ENCODE data around the gene CTDP1.
A peak's percentile ranks its signal among the peaks of the same experiment; 100 is the strongest.

The CTDP1 gene

DNA sequence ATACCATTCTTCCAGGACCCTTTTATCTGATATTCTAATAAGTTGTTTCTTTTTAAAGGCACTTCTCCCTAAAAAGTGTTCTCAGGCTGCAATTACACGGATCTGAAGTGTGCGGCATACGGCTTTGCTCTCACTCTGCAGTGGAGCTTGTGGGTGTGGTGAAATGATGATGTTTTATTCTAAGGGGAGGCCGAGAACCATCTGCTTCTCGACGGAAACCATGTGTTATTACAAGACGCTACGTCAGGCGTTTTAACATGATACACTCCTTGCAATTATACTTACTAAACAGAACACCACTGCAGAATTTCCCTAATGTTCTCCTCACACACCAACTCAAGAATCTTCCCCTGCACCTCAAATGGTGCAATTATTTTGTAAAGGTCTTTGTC lies 34.9 kb upstream of the CTDP1 start:
- no peak for DNase-seq (ENCODE audit: low read depth)

- DNase-seq (ENCODE audit: low read depth), result no peak
Observed at GRCh38 chr18:79645291-79645983, 34.2 kb upstream of the CTDP1 start.

- DNase-seq (ENCODE audit: low read depth), result no peak
Observed at GRCh38 chr18:79647307-79647706, 32.3 kb upstream of the CTDP1 start.

DNA sequence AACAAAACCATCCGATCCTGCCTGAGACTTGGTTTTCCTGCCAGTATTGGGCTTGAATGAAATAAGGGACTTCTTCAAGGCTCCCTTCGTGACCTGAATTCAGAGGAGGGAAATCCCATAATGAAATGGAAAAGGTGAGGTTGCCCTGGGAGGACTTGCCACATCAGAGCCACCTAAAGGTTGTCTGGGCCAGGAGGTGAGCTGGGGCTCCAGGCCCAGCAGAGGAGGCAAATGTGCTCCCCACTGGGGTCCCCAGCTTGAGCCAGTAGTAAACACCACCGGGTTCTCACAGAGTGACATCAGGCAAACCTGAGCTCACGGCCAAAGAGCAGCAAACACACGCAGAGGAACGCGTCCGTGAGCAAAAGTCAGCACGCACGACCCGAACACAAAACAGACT lies 28.6 kb upstream of the CTDP1 start:
- DNase-seq (ENCODE audit: low read depth), result no peak

- DNase-seq (ENCODE audit: low read depth), result no peak
Observed at GRCh38 chr18:79657342-79657996, 22.1 kb upstream of the CTDP1 start.

GRCh38 chr18:79658366-79658765 lies 21.2 kb upstream of the CTDP1 start:
- DNase-seq (ENCODE audit: low read depth), result no peak

DNA sequence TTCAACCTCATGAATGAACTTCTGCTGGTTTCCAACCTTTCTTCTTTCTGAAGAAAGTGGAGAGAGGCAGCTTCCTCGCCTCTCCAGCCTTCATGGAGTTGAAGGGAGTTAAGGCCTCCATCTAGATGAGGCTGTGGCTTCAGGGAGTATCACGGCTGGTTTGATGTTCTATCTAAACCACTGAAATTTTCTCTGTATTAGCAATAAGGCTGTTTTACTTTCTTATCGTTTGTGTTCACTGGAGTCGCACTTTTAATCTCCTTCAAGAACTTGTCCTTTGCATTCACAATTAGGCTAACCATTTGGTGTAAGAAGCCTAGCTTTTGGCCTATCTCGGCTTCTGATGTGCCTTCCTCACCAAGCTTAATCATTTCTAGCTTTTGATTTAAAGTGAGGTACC lies 19.9 kb upstream of the CTDP1 start:
- no peak for DNase-seq (ENCODE audit: low read depth)

DNA sequence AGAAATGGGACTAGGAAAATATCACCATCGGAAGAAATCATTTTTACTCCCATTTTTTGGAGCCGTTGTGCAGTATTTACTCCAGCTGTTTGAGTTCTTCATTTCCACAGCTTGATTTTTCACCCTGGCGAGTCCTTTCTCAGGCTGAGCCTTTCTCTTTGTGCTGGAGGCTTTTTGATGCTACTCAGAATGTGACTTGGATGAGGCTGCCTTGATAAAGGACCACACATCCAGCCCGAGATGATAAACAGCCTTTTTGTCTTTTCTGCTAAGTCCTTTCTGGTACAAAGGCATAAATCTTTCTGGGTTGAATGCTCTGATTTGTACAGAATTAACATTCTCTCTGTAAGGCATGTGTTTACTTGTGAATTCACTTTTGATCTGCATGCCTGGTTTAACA lies 17.6 kb upstream of the CTDP1 start:
- DNase-seq (ENCODE audit: low read depth), result no peak

GRCh38 chr18:79662439-79662838 lies 17.2 kb upstream of the CTDP1 start:
- no peak for DNase-seq (ENCODE audit: low read depth)

DNA sequence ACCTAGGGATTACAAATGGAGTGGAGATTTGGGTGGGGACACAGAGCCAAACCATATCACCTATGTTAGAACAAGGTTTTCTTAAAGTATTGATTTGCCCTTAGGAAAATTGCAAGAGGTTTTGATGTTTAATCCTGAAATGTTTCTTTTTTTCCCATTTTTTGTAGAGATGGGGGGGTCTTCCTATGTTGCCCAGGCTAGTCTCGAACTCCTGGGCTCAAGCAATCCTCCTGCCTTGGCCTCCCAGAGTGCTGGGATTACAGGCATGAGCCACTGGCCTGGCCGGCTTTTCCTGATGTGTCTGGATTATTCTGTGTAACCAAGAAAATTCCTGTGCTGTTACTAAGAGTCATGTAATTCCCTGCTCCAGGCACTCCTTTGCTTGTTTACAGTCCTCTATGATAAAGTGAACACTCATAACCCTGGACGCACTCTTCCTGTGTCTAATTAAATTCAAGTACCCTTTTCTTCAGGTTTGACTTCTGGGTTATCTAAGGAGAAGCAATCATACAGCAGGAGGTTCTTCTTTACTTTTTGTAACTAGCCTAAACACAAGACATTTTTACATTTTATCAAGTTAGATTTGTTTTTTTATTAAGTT lies 15.0 kb upstream of the CTDP1 start:
- no peak for DNase-seq (ENCODE audit: low read depth)

- DNase-seq (ENCODE audit: low read depth), result no peak
Observed at GRCh38 chr18:79668203-79668602, 11.4 kb upstream of the CTDP1 start.

DNA sequence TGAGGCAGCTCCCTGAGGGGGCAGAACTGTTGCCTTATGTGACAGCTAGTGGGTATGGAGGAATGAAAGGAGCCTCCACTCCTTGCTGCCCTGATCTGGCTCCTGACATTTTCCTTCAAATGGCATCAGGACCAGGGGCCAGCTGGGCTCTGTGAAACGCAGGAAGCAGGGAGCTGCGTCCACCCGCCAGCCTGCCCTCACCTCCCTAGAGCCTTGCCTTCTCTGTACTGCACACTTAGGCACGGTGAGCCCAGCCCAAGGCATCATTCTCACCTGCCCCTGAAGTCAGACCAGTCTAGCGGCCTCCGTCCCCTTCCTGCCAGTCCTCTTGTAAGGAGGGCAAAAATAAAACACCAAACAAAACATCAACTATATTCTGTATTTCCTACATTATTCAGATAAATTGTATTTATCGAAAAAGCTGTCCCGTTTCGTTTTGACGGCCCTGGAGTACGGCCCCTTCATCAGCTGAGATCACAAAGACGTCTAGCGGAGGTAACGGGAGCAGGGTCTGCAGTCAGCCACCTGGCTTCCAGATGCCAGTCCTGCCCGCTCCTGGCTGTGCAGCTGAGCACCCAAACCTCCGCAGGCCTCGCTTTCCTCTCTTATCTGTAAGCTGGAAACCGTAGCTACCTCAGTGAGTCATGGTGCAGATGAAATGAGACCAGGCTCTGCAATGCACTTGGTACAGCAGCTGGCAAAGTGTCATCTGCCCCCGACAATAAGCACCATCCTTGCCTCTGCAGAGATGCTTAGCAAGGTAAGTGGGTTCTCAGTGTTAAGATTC lies 6.9 kb upstream of the CTDP1 start:
- no peak for DNase-seq (ENCODE audit: low read depth)

DNA sequence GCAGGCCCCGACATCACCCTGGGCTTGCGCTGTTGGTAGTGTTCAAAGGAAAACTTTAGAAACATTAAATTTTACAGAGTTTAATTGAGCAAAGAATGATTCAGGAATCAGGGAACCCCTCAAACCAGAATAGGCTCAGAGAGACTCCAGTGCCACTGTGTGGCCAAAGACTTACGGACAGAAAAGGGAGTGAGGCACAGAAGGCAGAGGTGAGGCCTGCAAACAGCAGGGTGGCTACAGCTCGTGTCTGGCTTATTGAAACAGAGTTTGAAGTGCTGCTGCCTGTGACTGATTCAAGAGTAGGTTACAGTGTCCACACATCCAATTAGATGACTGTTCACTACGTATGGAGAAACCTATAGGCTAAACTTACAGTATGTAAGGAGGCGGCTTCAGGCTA lies 2.4 kb upstream of the CTDP1 start:
- no peak for DNase-seq (ENCODE audit: low read depth)

- DNase-seq (ENCODE audit: low read depth), result no peak
Observed at GRCh38 chr18:79677840-79678239, 1.8 kb upstream of the CTDP1 start.

DNA sequence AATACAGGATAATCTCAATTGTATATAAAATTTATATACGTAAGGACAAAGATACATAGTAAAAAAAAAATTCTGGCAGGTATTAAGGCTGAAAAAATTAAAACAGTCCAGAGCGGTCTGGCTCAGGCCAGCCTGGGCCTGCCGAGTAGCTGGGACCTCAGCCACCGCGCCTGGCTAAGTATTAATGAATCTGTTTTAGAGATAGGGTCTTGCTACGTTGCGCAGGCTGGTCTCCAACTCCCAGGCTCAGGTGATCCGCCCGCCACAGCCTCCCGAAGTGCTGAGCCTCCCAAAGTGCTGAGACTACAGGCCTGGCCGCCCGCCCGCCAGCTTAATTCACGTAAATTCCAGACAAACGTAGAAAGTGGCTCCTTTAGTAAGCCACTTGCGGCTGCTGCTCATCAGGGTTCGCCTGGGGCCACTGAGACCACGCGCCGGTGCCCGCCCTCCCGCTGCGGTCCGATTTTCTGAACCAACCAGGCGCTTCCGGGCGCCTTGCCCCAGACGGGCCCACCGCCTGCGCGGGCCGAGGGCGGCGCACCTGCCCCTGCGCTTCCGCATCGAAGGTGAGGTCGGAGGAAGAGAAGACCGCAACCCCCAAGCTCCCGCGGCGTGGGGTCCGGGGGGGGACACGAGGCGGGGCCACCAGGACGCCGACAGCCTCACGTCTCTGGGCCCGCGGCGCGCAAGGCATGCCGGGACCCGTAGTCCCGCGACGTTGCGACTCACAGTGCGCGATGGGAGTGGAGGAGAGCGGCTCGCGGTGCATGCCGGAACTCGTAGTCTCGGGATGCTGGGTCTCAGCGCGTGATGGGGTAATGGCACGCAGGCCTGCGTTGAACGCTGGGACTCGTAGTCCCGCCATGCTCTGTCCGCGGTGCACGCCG lies 695 bp upstream of the CTDP1 start:
- DNase-seq (ENCODE audit: low read depth), result peak; percentile 98

DNA sequence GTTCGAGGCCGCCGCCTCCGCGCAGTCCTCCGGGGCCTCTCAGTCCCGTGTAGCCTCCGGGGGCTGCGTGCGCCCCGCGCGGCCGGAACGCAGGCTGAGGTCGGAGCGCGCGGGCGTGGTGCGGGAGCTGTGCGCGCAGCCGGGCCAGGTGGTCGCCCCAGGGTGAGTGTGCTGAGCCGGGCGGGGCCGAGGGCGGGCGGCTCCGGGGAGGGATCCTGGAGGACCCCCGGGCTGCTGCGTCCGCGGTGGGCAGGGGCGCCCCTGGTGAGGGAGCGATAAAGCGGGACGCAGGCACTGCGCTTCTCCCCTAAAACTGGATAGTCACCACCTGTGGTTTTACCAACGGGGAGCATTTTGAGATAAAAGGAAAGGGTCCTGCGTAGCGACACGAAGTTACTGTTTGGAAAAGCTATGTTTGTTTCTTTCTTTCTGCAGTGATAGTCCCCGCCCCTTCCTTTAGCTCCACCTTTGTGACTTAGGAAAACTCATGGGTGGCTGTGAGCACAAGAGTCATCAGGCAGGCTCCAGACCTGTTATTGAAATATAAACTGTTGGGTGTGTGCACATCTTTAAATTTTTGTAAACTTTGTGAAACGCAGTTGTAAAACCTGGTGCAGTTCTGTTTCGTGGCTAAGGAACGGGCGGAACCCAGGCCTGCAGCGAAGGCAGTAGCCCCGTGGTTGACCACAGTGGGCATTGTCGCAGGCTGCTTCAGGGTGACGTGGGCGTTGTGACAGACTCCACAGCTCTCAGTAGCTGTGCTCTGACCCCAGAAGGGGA lies 687 bp downstream of the CTDP1 start:
- DNase-seq (ENCODE audit: low read depth), result no peak

GRCh38 chr18:79680891-79681339 lies 1.3 kb downstream of the CTDP1 start:
- no peak for DNase-seq (ENCODE audit: low read depth)

DNA sequence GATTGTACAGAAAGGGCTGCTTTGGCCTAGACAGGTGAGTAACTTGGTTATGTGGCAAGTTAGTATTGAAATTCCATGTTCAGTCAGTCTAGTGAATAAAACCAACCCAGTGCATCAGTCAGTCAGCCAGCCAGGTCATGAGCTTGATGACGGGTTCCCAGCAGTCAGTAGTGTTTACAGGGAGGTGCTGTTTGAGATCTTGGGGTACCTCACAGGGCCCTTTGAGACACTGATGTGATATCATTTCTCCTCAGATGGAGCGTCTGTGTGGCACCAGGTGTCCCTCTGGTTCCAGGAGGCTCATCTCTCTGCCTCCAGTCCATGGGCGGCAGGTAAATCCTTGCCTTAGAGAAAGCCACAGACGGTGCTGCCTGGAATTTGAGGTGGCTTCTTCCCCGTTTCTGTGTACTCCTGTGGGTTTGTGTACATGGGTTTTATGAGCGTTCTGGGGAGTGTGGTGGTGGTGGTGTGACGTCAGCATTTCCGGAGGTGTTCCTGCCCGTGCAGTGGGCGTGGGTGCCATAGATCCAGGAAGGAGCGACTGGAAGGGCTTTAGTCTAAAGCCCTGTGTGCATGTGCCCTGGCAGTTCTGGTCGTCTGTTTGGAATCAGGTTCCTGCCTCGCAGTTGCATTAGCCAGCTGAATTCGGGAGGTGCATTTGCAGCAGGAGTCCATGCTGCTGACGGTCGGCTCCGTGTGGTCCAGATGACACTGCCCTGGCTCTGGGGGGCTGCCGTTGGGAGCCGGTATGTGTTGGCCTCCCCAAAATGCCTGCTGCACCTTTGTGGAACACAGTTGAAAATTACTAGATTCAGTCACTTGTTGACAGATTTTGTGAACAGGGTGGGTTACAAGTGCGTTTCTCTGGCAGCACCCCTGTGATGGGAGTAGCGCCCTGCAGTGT lies 2.1 kb downstream of the CTDP1 start:
- DNase-seq (ENCODE audit: low read depth), result peak; percentile 50

DNA sequence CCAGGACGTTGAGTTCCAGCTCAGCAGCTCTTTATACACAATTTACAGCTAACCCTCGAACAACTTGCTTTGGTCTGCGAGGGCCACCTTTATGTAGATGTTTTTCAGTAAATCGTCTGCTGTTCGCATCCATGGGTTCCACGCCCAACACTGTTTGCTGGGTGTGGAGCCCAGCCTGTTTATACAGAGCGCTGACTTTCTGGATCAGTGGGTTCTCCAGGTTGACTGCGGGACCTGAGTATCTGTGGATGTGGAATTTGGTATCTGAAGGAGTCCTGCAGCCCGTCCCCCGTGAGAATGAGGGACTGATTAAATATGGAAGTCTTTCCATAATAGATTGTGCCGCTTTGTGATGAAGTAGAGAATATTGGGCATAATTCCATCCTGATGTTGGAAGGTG lies 2.9 kb downstream of the CTDP1 start:
- no peak for DNase-seq (ENCODE audit: low read depth)
